ENCODE measurements around the gene SPNS3.

GRCh38 chr17:4482338-4483011 lies 48.7 kb downstream of the SPNS3 start:
- no peak for TF ChIP-seq POLR2AphosphoS5 (IDR thresholded peaks at IDR 0.05)
- no peak for TF ChIP-seq CTCF (IDR thresholded peaks at IDR 0.05; ENCODE audit: poor library complexity, severe bottlenecking)
- no peak for TF ChIP-seq TAF1 (IDR thresholded peaks at IDR 0.05; ENCODE audit: low read depth)
- no peak for TF ChIP-seq RAD21 (conservative IDR thresholded peaks at IDR 0.05)
- TF ChIP-seq EZH2 (IDR thresholded peaks at IDR 0.05; ENCODE audit: borderline replicate concordance, insufficient read depth, low read length, poor library complexity, severe bottlenecking): no peak
- no peak for TF ChIP-seq EP300 (conservative IDR thresholded peaks at IDR 0.05; ENCODE audit: poor library complexity, severe bottlenecking)
- TF ChIP-seq, protein P1, sequence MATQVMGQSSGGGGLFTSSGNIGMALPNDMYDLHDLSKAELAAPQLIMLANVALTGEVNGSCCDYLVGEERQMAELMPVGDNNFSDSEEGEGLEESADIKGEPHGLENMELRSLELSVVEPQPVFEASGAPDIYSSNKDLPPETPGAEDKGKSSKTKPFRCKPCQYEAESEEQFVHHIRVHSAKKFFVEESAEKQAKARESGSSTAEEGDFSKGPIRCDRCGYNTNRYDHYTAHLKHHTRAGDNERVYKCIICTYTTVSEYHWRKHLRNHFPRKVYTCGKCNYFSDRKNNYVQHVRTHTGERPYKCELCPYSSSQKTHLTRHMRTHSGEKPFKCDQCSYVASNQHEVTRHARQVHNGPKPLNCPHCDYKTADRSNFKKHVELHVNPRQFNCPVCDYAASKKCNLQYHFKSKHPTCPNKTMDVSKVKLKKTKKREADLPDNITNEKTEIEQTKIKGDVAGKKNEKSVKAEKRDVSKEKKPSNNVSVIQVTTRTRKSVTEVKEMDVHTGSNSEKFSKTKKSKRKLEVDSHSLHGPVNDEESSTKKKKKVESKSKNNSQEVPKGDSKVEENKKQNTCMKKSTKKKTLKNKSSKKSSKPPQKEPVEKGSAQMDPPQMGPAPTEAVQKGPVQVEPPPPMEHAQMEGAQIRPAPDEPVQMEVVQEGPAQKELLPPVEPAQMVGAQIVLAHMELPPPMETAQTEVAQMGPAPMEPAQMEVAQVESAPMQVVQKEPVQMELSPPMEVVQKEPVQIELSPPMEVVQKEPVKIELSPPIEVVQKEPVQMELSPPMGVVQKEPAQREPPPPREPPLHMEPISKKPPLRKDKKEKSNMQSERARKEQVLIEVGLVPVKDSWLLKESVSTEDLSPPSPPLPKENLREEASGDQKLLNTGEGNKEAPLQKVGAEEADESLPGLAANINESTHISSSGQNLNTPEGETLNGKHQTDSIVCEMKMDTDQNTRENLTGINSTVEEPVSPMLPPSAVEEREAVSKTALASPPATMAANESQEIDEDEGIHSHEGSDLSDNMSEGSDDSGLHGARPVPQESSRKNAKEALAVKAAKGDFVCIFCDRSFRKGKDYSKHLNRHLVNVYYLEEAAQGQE (IDR thresholded peaks at IDR 0.05; ENCODE audit: borderline replicate concordance): no peak
- TF ChIP-seq SMC3 (conservative IDR thresholded peaks at IDR 0.05; ENCODE audit: poor library complexity): no peak
